ENCODE measurements around the gene HOXB6. TPM values are rescaled to one million over a fixed set of nuclear protein-coding genes. Genes with fewer than 3 reads are reported as not detected.

Gene HOXB6
- total and polyA plus RNA-seq, 4 donors, result 0.17 to 1.1 (median 0.46) TPM

DNA sequence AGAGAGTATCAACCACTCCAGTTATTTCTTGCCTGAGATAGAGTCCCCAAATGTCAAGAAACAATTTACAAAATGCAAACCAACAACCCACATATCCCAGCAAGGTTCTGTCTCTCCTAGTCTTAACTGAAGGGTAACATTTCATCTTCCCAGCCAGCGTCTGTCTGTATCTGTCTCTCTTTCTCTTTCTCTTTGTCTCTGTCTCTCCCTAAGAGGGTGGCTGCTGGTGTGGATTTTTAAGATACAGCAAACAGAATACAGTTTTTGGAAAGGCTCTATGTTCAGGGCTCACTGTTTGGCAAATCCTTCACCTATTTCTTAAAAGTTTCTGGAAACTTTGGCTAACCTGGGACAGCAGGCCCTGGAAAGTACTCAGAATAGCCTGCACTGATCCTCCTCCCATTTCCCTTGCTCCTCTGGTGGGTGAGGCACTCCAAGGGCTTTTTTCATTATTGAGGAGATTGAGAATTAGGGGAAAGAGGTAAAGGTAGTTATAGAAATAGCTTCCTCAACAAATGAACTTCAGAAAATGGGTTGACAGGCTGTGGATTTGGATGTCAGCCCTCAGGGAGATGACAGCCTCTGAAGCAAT, 32.9 kb downstream of the HOXB6 start:
- H3K9me3 ChIP-seq (ENCODE audit: control insufficient read depth in 4 of 4, low read length in 3 of 4), result no peaks in the 10 kb centered on the region

DNA sequence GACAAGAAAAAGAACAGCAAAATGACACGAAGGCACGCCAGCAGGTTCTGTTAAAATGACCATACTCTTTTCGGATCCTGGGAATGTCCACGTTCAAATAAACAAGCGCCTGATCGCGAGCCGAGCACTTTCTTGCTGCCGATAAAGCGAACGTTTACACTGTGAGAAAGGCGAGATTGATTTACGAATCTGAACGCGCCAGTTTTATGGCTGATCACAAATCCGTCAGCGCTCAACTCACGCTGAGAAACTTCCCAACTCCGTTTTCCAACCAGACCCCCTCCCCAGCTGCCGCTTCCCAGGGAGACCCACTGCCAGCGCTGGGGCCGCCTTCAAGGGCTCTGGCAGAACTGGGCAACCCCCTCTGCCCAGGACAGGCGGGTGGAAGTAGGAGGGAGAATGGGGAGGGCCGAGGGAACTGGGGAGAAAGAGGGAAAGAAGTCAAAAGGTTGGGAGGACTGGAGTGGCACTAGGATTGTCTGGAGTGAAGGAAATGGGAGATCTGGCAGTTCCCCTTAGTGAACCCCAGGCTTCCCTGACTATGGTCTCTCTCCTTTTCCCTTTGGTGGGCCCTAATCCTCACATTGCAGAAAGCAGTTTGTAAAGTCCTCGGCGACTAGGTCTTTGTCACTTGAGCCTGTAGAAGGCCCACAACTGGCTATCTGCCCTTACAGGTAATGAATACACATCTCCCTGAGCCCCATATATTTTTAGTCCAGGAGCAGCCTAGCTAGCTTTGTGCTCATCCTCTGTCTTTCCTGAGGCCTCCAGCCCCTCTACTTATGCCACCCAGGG, 33.6 kb downstream of the HOXB6 start:
- H3K27me3 ChIP-seq (ENCODE audit: control insufficient read depth in 4 of 4, insufficient read depth in 4 of 4, low read length in 3 of 4), result peaks cover 0 to 32% (median 11%) of the 10 kb centered on the region in 4 donors
- no peak for TF ChIP-seq HNF4A (conservative IDR thresholded peaks at IDR 0.05)
- no peak for TF ChIP-seq GABPA (IDR thresholded peaks at IDR 0.05 in 1 of 2, conservative IDR thresholded peaks at IDR 0.05 in 1 of 2)
- no peak for TF ChIP-seq RXRA (IDR thresholded peaks at IDR 0.05)
- TF ChIP-seq FOXA1 (IDR thresholded peaks at IDR 0.05), result no peak
- TF ChIP-seq RAD21 (IDR thresholded peaks at IDR 0.05), result no peak
- no peak for TF ChIP-seq TAF1 (conservative IDR thresholded peaks at IDR 0.05)
- TF ChIP-seq, protein P1, sequence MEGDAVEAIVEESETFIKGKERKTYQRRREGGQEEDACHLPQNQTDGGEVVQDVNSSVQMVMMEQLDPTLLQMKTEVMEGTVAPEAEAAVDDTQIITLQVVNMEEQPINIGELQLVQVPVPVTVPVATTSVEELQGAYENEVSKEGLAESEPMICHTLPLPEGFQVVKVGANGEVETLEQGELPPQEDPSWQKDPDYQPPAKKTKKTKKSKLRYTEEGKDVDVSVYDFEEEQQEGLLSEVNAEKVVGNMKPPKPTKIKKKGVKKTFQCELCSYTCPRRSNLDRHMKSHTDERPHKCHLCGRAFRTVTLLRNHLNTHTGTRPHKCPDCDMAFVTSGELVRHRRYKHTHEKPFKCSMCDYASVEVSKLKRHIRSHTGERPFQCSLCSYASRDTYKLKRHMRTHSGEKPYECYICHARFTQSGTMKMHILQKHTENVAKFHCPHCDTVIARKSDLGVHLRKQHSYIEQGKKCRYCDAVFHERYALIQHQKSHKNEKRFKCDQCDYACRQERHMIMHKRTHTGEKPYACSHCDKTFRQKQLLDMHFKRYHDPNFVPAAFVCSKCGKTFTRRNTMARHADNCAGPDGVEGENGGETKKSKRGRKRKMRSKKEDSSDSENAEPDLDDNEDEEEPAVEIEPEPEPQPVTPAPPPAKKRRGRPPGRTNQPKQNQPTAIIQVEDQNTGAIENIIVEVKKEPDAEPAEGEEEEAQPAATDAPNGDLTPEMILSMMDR (IDR thresholded peaks at IDR 0.05; ENCODE audit: low read depth, low read length, missing input control), result no peak
- TF ChIP-seq, protein P2, sequence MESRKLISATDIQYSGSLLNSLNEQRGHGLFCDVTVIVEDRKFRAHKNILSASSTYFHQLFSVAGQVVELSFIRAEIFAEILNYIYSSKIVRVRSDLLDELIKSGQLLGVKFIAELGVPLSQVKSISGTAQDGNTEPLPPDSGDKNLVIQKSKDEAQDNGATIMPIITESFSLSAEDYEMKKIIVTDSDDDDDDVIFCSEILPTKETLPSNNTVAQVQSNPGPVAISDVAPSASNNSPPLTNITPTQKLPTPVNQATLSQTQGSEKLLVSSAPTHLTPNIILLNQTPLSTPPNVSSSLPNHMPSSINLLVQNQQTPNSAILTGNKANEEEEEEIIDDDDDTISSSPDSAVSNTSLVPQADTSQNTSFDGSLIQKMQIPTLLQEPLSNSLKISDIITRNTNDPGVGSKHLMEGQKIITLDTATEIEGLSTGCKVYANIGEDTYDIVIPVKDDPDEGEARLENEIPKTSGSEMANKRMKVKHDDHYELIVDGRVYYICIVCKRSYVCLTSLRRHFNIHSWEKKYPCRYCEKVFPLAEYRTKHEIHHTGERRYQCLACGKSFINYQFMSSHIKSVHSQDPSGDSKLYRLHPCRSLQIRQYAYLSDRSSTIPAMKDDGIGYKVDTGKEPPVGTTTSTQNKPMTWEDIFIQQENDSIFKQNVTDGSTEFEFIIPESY (IDR thresholded peaks at IDR 0.05), result no peak
- TF ChIP-seq EGR1 (IDR thresholded peaks at IDR 0.05; ENCODE audit: low read depth in 2 of 2), result no peak
- TF ChIP-seq, protein P3, sequence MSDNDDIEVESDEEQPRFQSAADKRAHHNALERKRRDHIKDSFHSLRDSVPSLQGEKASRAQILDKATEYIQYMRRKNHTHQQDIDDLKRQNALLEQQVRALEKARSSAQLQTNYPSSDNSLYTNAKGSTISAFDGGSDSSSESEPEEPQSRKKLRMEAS (IDR thresholded peaks at IDR 0.05), result no peak
- TF ChIP-seq SP1 (IDR thresholded peaks at IDR 0.05), result no peak
- TF ChIP-seq FOXA2 (IDR thresholded peaks at IDR 0.05), result no peak
- TF ChIP-seq JUND (IDR thresholded peaks at IDR 0.05), result no peak
- TF ChIP-seq, protein P4, sequence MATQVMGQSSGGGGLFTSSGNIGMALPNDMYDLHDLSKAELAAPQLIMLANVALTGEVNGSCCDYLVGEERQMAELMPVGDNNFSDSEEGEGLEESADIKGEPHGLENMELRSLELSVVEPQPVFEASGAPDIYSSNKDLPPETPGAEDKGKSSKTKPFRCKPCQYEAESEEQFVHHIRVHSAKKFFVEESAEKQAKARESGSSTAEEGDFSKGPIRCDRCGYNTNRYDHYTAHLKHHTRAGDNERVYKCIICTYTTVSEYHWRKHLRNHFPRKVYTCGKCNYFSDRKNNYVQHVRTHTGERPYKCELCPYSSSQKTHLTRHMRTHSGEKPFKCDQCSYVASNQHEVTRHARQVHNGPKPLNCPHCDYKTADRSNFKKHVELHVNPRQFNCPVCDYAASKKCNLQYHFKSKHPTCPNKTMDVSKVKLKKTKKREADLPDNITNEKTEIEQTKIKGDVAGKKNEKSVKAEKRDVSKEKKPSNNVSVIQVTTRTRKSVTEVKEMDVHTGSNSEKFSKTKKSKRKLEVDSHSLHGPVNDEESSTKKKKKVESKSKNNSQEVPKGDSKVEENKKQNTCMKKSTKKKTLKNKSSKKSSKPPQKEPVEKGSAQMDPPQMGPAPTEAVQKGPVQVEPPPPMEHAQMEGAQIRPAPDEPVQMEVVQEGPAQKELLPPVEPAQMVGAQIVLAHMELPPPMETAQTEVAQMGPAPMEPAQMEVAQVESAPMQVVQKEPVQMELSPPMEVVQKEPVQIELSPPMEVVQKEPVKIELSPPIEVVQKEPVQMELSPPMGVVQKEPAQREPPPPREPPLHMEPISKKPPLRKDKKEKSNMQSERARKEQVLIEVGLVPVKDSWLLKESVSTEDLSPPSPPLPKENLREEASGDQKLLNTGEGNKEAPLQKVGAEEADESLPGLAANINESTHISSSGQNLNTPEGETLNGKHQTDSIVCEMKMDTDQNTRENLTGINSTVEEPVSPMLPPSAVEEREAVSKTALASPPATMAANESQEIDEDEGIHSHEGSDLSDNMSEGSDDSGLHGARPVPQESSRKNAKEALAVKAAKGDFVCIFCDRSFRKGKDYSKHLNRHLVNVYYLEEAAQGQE (IDR thresholded peaks at IDR 0.05), result no peak
- no peak for TF ChIP-seq HNF4G (IDR thresholded peaks at IDR 0.05)
- no peak for TF ChIP-seq YY1 (IDR thresholded peaks at IDR 0.05)
- H3K4me1 ChIP-seq (ENCODE audit: control insufficient read depth in 4 of 4, insufficient read depth in 4 of 4, low read length in 3 of 4), result peaks cover 0 to 3% (median 0%) of the 10 kb centered on the region in 4 donors
- no peak overlapping the region for H3K4me3 ChIP-seq (ENCODE audit: low read depth in 1 of 3, low read length in 3 of 3)
- H3K9me3 ChIP-seq (ENCODE audit: control insufficient read depth in 4 of 4, low read length in 3 of 4), result no peaks in the 10 kb centered on the region
- 23% methylated on average over 26 of the region's 26 CpGs for WGBS
- H3K27ac ChIP-seq (ENCODE audit: low read depth in 1 of 2, low read length in 2 of 2), result peak overlapping the region; percentile 15 to 54
- H3K36me3 ChIP-seq (ENCODE audit: control insufficient read depth in 4 of 4, insufficient read depth in 3 of 4, low read depth in 1 of 4, low read length in 3 of 4), result no peaks in the 10 kb centered on the region
- no peak overlapping the region for H3K9ac ChIP-seq (ENCODE audit: low read depth in 1 of 2, low read length in 2 of 2)
- DNase-seq (ENCODE audit: low spot score), result no peak

More for the DNA sequence above, 32.9 kb downstream of the HOXB6 start:
- no peaks in the 10 kb centered on the region for H3K36me3 ChIP-seq (ENCODE audit: control insufficient read depth in 4 of 4, insufficient read depth in 3 of 4, low read depth in 1 of 4, low read length in 3 of 4)
- DNase-seq (ENCODE audit: low spot score), result no peak
- peaks cover 0 to 31% (median 11%) of the 10 kb centered on the region in 4 donors for H3K27me3 ChIP-seq (ENCODE audit: control insufficient read depth in 4 of 4, insufficient read depth in 4 of 4, low read length in 3 of 4)
- H3K27ac ChIP-seq (ENCODE audit: low read depth in 1 of 2, low read length in 2 of 2), result peak overlapping the region; percentile 15 to 59
- 52% methylated on average over 1 of the region's 1 CpG for WGBS
- H3K9ac ChIP-seq (ENCODE audit: low read depth in 1 of 2, low read length in 2 of 2), result no peak overlapping the region
- no peak overlapping the region for H3K4me3 ChIP-seq (ENCODE audit: low read depth in 1 of 3, low read length in 3 of 3)
- H3K4me1 ChIP-seq (ENCODE audit: control insufficient read depth in 4 of 4, insufficient read depth in 4 of 4, low read length in 3 of 4), result peaks cover 0 to 3% (median 0%) of the 10 kb centered on the region in 4 donors
- TF ChIP-seq FOXA1 (IDR thresholded peaks at IDR 0.05) (no peak), RAD21 (IDR thresholded peaks at IDR 0.05) (no peak), TAF1 (conservative IDR thresholded peaks at IDR 0.05) (no peak), FOXA2 (IDR thresholded peaks at IDR 0.05) (no peak)
- TF ChIP-seq, protein P5, sequence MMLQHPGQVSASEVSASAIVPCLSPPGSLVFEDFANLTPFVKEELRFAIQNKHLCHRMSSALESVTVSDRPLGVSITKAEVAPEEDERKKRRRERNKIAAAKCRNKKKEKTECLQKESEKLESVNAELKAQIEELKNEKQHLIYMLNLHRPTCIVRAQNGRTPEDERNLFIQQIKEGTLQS (IDR thresholded peaks at IDR 0.05), result no peak
- TF ChIP-seq, protein P2 (IDR thresholded peaks at IDR 0.05), result no peak
